Neural progenitor cell (in vitro differentiated cells): ENCODE results near the gene NADSYN1.

Source experiments
- EZH2 ChIP-seq: fragments of 200-600 bp; sonication (generic); IDR thresholded peaks from 2 replicates; pipeline ENCODE4 v1.6.1; 2017; ENCODE audit warnings: antibody characterized with exemption, mild to moderate bottlenecking, moderate library complexity
- TF ChIP-seq, protein P1 (sequence below): fragments of 200-600 bp; sonication (generic); IDR thresholded peaks from 2 replicates; pipeline ENCODE4 v1.5.1; 2017; ENCODE audit warnings: antibody characterized with exemption, mild to moderate bottlenecking

DNA sequence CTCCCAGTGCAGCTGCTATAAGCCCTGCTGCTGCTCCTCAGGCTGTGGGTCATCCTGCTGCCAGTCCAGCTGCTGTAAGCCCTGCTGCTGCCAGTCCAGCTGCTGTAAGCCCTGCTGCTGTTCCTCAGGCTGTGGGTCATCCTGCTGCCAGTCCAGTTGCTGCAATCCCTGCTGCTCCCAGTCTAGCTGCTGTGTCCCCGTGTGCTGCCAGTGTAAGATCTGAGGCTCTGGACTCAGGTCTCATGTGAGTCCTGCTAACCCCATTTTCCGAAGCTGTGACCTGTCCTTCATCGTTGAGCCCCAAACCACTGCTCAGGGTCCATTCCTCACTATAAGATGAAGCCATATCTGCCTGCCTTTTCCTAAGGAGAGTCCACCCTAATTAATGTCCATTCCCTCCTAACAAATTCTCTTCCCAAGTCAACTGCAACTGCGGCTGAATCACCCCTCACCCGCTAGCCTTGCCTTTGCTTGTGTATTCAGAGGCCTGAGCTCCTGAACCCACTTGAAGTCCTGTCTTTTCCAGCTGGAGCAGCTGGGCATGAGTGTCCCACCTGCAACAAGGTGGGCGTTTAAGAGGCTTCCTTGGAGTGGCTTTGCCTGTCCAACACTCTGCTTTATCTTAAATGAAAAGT is 74.7 kb downstream of the NADSYN1 start:
- TF ChIP-seq, protein P1, sequence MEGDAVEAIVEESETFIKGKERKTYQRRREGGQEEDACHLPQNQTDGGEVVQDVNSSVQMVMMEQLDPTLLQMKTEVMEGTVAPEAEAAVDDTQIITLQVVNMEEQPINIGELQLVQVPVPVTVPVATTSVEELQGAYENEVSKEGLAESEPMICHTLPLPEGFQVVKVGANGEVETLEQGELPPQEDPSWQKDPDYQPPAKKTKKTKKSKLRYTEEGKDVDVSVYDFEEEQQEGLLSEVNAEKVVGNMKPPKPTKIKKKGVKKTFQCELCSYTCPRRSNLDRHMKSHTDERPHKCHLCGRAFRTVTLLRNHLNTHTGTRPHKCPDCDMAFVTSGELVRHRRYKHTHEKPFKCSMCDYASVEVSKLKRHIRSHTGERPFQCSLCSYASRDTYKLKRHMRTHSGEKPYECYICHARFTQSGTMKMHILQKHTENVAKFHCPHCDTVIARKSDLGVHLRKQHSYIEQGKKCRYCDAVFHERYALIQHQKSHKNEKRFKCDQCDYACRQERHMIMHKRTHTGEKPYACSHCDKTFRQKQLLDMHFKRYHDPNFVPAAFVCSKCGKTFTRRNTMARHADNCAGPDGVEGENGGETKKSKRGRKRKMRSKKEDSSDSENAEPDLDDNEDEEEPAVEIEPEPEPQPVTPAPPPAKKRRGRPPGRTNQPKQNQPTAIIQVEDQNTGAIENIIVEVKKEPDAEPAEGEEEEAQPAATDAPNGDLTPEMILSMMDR = no peak
- no peak for TF ChIP-seq EZH2
